Activated gamma-delta T cell (primary cell): ENCODE results near the gene USP32.
"Not testable (repeated sequence)": the region's sequence is repeated elsewhere in the genome, so short reads cannot be mapped to it uniquely, and the experiment has no call there.

Source experiments
- DNase-seq: peaks from one replicate; lab custom pipeline; 2025; lab: John Stamatoyannopoulos, UW

USP32 gene

DNA sequence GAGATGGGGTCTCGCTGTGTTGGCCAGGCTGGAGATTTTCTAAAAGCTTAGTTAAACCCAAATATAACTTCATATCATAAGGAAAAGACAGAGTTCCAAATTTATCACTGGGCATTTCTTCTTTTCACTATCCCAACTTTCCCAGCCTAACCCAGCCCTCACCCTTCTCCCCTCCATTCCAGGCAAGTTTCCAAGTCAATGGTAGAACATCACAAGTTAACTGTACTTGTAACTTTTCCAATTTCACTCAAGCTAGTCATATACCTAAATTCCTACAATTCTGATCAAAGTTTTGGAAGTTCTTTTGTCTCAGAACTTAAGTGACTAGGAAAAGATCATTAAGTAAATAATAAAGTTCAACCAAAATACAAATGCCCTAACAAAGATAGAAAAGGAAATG lies 61.2 kb downstream of the USP32 start:
- DNase-seq, result no peak

GRCh38 chr17:60328679-60329078 lies 63.3 kb downstream of the USP32 start:
- no peak for DNase-seq

DNA sequence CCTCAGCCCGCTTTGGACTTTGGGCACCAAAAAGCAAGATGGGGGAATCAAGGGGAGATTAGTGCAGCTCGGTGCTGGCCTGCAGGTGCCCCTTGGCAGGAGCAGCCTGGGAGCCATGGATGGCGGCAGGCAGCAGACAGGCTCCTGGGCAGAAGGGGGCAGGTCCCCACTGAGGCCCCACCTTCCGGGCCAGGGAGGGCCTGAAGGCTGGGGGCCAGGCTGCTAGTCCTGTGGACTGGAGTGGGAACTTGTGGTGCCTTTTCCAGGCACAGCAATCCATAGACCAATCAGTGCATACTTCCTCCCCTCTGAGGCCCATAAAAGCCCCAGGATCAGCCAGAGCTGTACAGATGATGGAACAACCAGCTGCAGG lies 64.0 kb downstream of the USP32 start:
- no peak for DNase-seq

DNA sequence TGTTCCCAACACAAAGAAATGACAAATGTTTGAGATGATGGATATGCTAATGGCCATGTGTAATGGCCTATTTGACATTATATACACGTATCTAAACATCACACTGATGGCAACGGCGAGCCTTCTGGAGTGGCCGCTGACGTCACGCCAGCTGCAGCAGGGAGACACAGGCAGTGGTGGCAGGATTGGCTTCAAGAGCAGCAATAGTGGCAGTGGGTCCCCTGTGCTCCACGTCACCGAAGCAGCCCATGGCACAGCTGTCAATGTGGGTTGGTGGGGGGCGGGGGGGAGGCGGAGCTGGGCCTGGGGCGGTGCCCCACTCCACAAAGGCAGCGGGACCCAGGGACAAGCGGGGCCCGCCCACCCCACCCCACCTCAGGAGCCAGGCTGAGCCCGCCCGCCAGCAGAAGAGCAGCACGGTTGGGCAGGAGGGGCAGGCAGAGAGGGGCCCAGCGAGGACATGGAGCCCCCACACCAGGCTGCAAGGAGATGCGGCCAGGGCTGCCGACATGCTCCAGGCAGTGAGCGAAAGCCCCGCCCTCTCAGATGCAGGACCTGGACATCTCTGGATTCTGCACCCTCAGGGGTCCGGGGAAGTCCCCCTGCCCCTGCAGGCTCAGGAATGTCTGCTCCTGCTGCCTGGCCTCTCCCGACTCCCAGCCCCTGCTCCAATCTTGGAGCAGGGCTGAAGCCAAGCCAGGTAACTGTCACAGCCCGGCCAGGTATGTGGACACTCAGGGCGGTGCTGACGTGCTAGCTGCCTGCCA lies 64.6 kb downstream of the USP32 start:
- DNase-seq, result no peak

DNA sequence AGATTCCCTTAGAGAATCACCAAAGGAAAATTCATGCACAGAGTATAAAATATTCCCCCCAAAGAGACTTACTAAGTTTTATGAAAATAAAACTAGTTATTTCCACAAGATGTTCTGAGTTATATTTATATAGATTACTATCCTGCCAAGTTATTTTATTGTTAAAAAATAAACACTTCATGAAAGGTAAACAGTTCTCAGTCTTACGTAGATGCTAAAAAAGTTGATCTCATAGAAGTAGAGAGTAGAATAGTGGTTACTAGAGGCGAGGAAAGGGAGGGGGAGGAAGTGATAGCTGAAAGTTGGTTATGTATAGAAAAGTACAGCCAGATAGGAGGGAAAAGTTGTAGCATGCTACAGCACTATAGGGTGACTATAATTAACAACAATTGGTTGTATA lies 65.2 kb downstream of the USP32 start:
- no peak for DNase-seq

GRCh38 chr17:60325730-60326524 lies 66.0 kb downstream of the USP32 start:
- no peak for DNase-seq

GRCh38 chr17:60323754-60324153 lies 68.2 kb downstream of the USP32 start:
- no peak for DNase-seq

DNA sequence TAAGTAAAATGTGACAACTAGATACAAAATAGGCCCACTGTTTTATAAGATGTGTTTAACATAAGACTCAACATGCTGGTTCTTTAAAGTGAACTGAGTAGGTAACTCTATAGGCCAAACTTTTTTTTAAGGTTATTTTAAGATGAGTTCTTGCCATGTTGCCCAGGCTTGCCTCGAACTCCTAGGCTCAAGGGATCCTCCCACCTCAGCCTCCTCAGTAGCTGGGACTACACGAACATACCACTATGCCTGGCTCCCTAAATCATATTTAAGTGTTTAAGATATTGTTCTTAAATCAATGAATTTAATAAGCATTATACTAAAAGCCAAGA lies 69.9 kb downstream of the USP32 start:
- no peak for DNase-seq

DNA sequence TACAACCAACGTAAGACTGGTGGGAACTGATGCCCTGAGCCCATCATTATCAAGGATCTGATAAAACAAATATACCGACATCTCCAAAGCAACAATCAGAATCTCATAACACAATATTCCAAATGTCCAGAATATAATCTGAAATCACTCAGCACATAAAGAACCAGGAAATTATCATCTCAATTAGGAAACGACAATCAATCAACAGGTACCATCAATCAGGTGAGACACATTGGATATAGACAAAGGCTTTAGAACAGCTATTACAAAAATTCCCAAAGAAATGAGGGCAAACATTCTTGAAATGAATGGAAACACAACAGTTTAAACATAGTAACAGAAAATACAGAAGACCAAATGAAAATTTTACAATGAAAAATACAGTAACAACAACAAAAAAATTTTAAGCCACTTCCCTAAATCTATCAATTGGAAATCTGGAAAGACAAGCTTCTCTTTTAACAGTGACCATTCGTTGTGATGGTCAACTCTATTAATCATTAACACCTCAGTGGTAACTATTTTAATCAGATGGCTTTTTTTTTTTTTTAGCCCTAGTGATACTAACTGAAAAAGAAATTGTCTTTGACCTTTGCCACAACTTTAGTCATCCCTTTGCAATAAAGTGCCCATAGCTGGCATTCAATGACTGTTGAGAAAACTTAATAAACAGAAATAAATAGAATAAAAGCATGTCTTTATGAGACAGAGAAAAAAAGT lies 70.4 kb downstream of the USP32 start:
- no peak for DNase-seq

GRCh38 chr17:60318830-60319229 lies 73.1 kb downstream of the USP32 start:
- no peak for DNase-seq

DNA sequence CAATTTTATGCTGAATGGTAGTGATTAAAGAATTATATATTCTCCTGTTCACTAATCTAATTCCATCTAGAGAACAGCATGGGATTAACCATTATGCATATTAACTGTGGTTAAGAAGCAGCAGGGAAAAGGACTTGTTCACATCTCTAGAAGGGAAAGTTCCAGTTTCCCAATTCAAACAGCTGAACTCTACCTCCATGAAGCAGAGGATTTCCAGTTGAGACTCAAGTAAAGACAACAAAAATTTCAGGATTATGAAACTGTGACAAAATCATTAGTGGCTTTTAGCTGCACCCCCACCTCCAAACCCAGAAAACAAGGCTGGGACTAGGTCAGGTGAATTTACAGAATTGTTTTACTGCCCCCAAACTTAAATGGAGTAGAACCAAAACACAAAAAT lies 73.6 kb downstream of the USP32 start:
- no peak for DNase-seq

DNA sequence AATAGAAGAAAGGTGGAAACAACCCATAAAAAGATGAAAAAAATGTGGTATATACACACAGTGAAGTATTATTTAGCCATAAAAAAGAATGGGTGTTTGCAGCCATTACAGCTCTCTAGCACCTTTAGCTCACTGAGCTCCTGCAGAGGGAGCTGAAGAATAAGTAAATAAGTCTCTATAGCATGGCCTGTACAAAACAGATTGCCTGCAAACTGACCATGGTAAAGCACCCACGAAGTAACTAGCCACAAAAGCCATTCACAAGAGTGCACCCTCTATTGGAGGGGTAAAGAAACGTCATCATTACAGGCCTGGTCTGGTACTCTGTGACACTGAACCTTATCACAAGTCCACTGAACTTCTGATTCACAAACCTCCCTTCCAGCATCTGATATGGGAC lies 76.3 kb downstream of the USP32 start:
- no peak for DNase-seq

DNA sequence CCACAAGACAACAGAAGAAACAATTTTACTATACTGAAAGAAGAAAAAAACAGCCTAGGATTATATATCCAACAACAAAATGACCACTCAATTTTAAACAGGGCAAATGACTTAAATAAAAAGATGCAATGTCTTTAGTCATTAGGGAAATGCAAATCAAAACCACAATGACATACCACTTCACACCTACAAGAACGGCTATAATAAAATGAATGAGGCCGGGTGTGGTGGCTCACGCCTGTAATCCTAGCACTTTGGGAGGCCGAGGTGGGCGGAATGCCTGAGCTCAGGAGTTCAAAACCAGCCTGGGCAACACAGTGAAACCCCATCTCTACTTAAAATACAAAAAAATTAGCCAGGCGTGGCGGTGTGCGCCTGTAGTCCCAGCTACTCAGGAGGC lies 77.0 kb downstream of the USP32 start:
- not testable (repeated sequence) for DNase-seq

DNA sequence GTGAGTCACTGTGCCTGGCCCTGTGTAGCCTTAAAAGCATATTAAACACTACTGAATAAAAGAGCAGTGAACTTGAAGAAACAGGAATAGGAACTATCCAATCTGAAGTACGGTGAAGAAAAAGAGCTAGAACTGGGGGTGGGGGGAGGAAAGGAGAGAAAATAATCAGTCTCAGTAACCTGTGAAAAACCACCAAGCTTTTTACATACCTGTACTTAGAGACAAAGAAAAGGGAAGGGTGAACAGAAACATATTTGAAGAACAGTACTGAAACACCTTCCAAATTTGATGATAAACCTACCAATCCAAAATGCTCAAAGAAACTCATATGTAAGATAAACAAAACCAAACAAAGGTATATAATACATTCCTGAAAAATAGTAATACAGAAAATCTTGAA lies 77.5 kb downstream of the USP32 start:
- no peak for DNase-seq

DNA sequence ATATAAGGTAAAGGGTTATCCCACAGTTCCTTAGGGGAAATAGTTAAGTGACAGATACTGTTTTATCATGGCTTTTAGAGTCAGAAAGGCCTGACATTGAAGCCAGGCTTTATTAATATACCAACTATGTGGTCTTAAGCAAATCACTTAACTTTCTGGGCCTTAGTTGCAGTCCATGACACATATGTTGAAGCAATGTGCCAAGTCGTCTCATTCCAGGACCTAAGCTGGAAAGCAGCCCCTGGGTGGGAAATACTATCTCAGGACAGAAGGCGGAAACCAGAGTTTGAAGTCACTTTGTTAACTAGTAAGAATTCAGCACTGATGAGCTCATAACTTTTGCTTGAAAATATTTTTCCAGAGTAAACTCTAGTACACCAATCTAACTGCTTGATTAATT lies 80.0 kb downstream of the USP32 start:
- DNase-seq, result no peak

DNA sequence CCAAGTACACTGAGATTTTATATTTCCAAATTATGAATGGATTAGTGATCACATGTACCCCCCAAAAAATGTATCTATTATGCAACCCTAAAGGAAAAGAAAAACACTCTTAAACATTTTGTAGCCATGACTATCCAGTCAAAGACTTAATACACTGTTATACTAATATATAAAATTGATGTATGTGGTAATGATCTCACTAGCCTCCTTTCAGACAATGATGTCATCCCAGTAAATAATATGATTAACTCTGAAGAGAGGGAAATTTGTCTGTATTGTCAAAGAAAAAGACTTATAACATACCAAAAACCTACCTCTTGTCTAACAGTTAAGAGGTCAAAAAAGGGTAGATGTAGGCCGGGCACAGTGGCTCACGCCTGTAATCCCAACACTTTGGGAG lies 80.7 kb downstream of the USP32 start:
- DNase-seq, result no peak

- no peak for DNase-seq
Observed at GRCh38 chr17:60305141-60305540, 86.8 kb downstream of the USP32 start.

DNA sequence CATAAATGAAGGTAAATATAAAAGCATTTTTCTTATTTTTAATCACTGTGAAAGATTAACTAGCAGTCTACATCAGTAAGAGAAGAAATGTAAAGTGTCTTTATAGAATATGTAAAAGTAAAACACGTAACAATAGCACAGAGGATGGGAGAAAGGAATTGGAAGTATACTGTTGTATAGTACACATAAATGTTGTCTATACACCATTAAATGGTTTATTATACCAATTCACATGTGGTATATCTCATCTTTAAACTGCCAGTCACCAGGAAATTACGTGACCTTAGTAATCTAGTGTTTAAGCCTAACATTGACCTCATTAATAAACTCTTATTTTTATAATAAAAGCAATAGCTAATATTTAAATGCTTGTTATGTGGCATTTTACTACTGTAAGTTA lies 87.4 kb downstream of the USP32 start:
- no peak for DNase-seq

- DNase-seq, result no peak
Observed at GRCh38 chr17:60303406-60304099, 88.4 kb downstream of the USP32 start.

DNA sequence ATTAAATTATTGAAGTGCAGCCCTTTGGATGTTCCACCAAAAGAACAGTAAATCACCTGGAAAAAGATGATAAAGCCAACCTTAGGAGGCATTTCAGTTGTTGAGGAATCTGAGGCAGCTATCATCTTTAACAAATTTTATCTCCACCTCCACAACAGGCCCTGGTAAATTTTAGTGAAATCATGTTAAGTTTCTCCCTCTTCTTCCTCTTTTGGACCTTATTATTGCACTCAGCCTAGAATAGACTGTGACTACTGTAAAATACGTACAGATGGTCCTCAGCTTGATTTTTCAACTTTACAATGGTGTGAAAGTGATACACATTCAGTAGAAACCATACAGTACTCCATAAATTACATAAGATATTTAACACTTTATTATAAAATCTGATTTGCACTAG lies 90.3 kb downstream of the USP32 start:
- DNase-seq, result no peak

DNA sequence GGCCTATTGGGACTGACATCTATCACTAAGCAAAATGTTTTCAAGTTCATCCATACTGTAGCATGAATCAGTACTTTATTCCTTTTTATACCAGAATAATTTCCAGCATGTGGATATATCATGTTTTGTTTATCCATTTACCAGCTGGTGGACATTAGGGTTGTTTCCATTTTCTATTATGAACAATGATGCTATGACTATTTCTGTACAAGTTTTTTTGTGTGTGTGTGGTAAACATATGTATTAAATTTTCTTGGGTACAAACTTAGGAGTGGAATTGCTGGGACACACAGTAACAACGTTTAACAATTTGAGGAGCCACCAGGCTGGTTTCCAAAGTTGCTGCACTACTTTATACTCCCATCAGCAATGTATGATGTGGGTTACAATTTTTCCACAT lies 91.0 kb downstream of the USP32 start:
- DNase-seq, result no peak

DNA sequence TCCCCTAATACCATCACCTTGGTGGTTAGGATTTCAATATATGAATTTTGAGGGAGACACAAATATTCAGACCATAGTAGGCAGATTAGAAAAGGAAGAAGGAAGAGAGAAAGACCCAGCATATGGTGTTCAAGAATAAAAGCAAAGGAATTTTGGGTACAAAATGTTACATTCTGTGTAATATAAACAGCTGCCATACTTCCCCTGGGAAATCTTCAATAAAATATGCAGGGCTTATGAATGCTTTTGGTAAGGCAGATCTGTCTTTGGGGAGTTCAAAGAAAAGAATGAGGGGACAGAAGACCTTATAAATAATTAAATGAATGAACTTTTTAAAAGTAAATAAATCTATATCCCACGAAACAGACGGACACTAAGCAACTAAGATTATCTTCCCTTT lies 91.9 kb downstream of the USP32 start:
- no peak for DNase-seq
